Upper lobe of left lung (tissue), 4 donors: ENCODE results near the gene ADAMTS12.

Source experiments
- POLR2A ChIP-seq, 4 donors: fragments of 450-650 bp; IDR thresholded peaks; one replicate each; pipeline ENCODE4 v1.5.1; 2016 to 2017; ENCODE audit warnings: antibody characterized with exemption in 4 of 4, mild to moderate bottlenecking in 2 of 4
- POLR2AphosphoS5 ChIP-seq, 2 donors: sonication (generic); formaldehyde crosslinking; IDR thresholded peaks; one replicate each; pipeline ENCODE4 v1.5.1; 2017; ENCODE audit warnings: antibody characterized with exemption in 2 of 2
- TF ChIP-seq, protein P1 (sequence below), 6 experiments: fragments of 450-650 bp in 4 of 6; fragments of 200-600 bp in 2 of 6; sonication (generic) in 2 of 6; IDR thresholded peaks; one replicate each; pipeline ENCODE4 v1.5.1; 2016 to 2019; ENCODE audit warnings: antibody characterized with exemption in 6 of 6

DNA sequence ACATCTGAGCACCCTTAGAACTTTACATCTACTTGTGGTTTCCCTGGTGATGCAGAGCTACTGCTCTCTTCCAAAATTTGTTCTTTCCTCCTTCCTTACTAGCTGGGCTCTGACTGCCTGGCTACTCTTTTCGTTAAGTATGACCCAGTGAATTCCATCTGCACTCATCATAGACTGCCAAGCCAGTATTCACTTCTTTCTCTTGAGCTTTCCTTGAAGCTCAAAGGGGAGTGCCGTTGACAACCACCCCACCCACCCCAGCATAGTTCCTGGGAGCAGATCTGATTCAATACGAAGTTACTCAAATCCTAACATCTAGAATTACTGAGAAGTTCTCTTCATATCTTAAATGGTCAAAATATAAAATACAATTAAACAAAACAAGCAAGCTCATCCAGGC, 190.5 kb downstream of the ADAMTS12 start:
- TF ChIP-seq, protein P1, sequence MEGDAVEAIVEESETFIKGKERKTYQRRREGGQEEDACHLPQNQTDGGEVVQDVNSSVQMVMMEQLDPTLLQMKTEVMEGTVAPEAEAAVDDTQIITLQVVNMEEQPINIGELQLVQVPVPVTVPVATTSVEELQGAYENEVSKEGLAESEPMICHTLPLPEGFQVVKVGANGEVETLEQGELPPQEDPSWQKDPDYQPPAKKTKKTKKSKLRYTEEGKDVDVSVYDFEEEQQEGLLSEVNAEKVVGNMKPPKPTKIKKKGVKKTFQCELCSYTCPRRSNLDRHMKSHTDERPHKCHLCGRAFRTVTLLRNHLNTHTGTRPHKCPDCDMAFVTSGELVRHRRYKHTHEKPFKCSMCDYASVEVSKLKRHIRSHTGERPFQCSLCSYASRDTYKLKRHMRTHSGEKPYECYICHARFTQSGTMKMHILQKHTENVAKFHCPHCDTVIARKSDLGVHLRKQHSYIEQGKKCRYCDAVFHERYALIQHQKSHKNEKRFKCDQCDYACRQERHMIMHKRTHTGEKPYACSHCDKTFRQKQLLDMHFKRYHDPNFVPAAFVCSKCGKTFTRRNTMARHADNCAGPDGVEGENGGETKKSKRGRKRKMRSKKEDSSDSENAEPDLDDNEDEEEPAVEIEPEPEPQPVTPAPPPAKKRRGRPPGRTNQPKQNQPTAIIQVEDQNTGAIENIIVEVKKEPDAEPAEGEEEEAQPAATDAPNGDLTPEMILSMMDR (IDR thresholded peaks at IDR 0.05) = no peak
- TF ChIP-seq POLR2A (IDR thresholded peaks at IDR 0.05) = no peak
- no peak for TF ChIP-seq POLR2AphosphoS5 (IDR thresholded peaks at IDR 0.05)
